HCT116 (cell line): ENCODE results near the gene SFXN5. TPM values are rescaled to one million over a fixed set of nuclear protein-coding genes. Genes with fewer than 3 reads are reported as not detected.

Experiments used
- ATAC-seq: fragments of 200-7000 bp; cut with Tn5 transposase; 2 replicates; pipeline ENCODE4 v1.9.1; 2020; ENCODE audit warnings: mild to moderate bottlenecking, moderate library complexity
- BruUV-seq: library from RNA; stranded (reverse); fragments of 400-500 nt; replicated peaks from 2 replicates; lab custom pipeline; 2021; lab: Mats Ljungman, UMichigan
- CTCF ChIA-PET: fragments of 300-600 bp; sonication (Branson Sonifier 250); formaldehyde crosslinking; loops from one replicate; lab custom pipeline; 2021; ENCODE audit warnings: antibody characterized with exemption; lab: Charles Lee
- POLR2A ChIA-PET: fragments of 300-600, 350-600 bp; sonication (Branson Sonifier 250); formaldehyde crosslinking; loops from one replicate; lab custom pipeline; 2021; ENCODE audit warnings: antibody characterized with exemption; lab: Charles Lee
- RAD21 ChIA-PET, 2 experiments: fragments of 300-600 bp; sonication (Branson Sonifier 250); formaldehyde crosslinking; loops; one replicate each; lab custom pipeline; 2023; ENCODE audit warnings: low total read pairs in 2 of 2; ENCODE audit not compliant: uncharacterized antibody in 2 of 2, unreplicated experiment in 2 of 2, low non-redundant PET in 1 of 2; lab: Charles Lee
- DNase-seq: peaks from one replicate; pipeline ENCODE4 v3.0.0-alpha.2; 2010; ENCODE audit warnings: low read depth, low spot score
- H2AFZ ChIP-seq: fragments of 200-600 bp; shearing (Covaris generic), sonication (generic); 2 replicates; pipeline ENCODE4 v1.6.1; 2017; ENCODE audit warnings: low read depth, mixed run types, mixed read lengths, antibody characterized with exemption, low read length; ENCODE audit not compliant: poor library complexity, severe bottlenecking
- H3K27ac ChIP-seq: 2 replicates; pipeline ENCODE4 v1.5.1; 2012; ENCODE audit warnings: low read depth, low read length
- H3K27me3 ChIP-seq: fragments of 200-600 bp; sonication (generic); 2 replicates; pipeline ENCODE4 v1.6.1; 2016; ENCODE audit warnings: mixed run types, low read length, mixed read lengths; ENCODE audit not compliant: insufficient read depth
- H3K36me3 ChIP-seq, 2 experiments: fragments of 200-500 bp in 1 of 2; fragments of 200-600 bp in 1 of 2; sonication (Bioruptor generic) in 1 of 2; sonication (generic) in 1 of 2; 2 replicates each; pipeline versions ENCODE4 v1.5.1 to v1.6.1; 2014 to 2016; ENCODE audit warnings: low read length in 2 of 2, inconsistent platforms in 1 of 2, mixed read lengths in 1 of 2, mixed run types in 1 of 2; ENCODE audit not compliant: insufficient read depth in 2 of 2, control insufficient read depth in 1 of 2
- H3K4me1 ChIP-seq, 2 experiments: fragments of 200-600 bp in 1 of 2; sonication (generic) in 1 of 2; 2 replicates each; pipeline versions ENCODE4 v1.5.1 to v1.6.1; 2012 to 2017; ENCODE audit warnings: low read length in 2 of 2, inconsistent platforms in 1 of 2, mild to moderate bottlenecking in 1 of 2, mixed read lengths in 1 of 2, mixed run types in 1 of 2, moderate library complexity in 1 of 2; ENCODE audit not compliant: insufficient read depth in 2 of 2, control insufficient read depth in 1 of 2
- H3K4me2 ChIP-seq: fragments of 200-600 bp; sonication (generic); 2 replicates; pipeline ENCODE4 v1.6.1; 2017; ENCODE audit warnings: mixed run types, low read length, mixed read lengths
- H3K4me3 ChIP-seq, 2 experiments: fragments of 200-600 bp in 1 of 2; sonication (generic) in 1 of 2; replicated peaks in 1 of 2; 2 replicates each; pipeline ENCODE4 v1.5.1; 2011 to 2016; ENCODE audit warnings: low read length in 2 of 2, control low read depth in 1 of 2, low read depth in 1 of 2, mild to moderate bottlenecking in 1 of 2, mixed read lengths in 1 of 2, mixed run types in 1 of 2
- H3K79me2 ChIP-seq: fragments of 200-600 bp; sonication (generic); 2 replicates; pipeline ENCODE4 v1.6.1; 2017; ENCODE audit warnings: mild to moderate bottlenecking, mixed run types, low read length, moderate library complexity, mixed read lengths; ENCODE audit not compliant: insufficient read depth
- H3K9ac ChIP-seq: fragments of 200-600 bp; sonication (generic); 2 replicates; pipeline ENCODE4 v1.6.1; 2016; ENCODE audit warnings: low read length, mixed read lengths
- H3K9me2 ChIP-seq: fragments of 200-600 bp; sonication (generic), shearing (Covaris generic); 2 replicates; pipeline ENCODE4 v1.6.1; 2017; ENCODE audit warnings: mixed run types, mild to moderate bottlenecking, moderate library complexity; ENCODE audit not compliant: insufficient read depth
- H3K9me3 ChIP-seq, 2 experiments: fragments of 200-500 bp in 1 of 2; fragments of 200-600 bp in 1 of 2; sonication (Bioruptor generic) in 1 of 2; sonication (generic) in 1 of 2; 2 replicates each; pipeline ENCODE4 v1.6.1; 2014 to 2017; ENCODE audit warnings: low read length in 2 of 2, mixed read lengths in 2 of 2, inconsistent platforms in 1 of 2, low read depth in 1 of 2, mild to moderate bottlenecking in 1 of 2, mixed run types in 1 of 2, moderate library complexity in 1 of 2; ENCODE audit not compliant: control insufficient read depth in 1 of 2, insufficient read depth in 1 of 2
- H4K20me1 ChIP-seq: fragments of 200-600 bp; sonication (generic), shearing (Covaris generic); 2 replicates; pipeline ENCODE4 v1.6.1; 2017; ENCODE audit warnings: mixed run types, mild to moderate bottlenecking, moderate library complexity; ENCODE audit not compliant: insufficient read depth
- CBX3 ChIP-seq: IDR thresholded peaks from 2 replicates; pipeline ENCODE4 v1.6.1; 2012; ENCODE audit warnings: low read depth
- CEBPB ChIP-seq: IDR thresholded peaks from 2 replicates; pipeline ENCODE4 v1.6.1; 2012; ENCODE audit warnings: low read depth
- ELF1 ChIP-seq: IDR thresholded peaks from 2 replicates; pipeline ENCODE4 v1.6.1; 2012; ENCODE audit warnings: low read depth, borderline replicate concordance
- POLR2A ChIP-seq: IDR thresholded peaks from 2 replicates; pipeline ENCODE4 v1.7.0; 2011; ENCODE audit warnings: borderline replicate concordance; ENCODE audit not compliant: insufficient read depth, insufficient read length; ENCODE audit errors: extremely low read depth
- RAD21 ChIP-seq: IDR thresholded peaks from 2 replicates; pipeline ENCODE4 v1.6.1; 2012; ENCODE audit warnings: low read depth, mild to moderate bottlenecking
- SIN3A ChIP-seq: IDR thresholded peaks from 2 replicates; pipeline ENCODE4 v1.6.1; 2012; ENCODE audit warnings: low read depth
- SP1 ChIP-seq: IDR thresholded peaks from 2 replicates; pipeline ENCODE4 v1.6.1; 2012; ENCODE audit warnings: low read depth
- YY1 ChIP-seq: IDR thresholded peaks from 2 replicates; pipeline ENCODE4 v1.6.1; 2011; ENCODE audit warnings: low read length, low read depth, moderate library complexity, mild to moderate bottlenecking; ENCODE audit not compliant: insufficient replicate concordance; ENCODE audit errors: extremely low read depth
- ZNF274 ChIP-seq: fragments of 200-500 bp; sonication (Bioruptor generic); IDR thresholded peaks from 2 replicates; pipeline ENCODE4 v1.6.1; 2014; ENCODE audit warnings: mild to moderate bottlenecking, low read depth, low read length, inconsistent platforms
- intact Hi-C: fragments of 100-400 bp; cut with micrococcal nuclease; formaldehyde crosslinking; loops from 2 replicates; pipeline ENCODE4 v1.10.0; 2022
- total RNA-seq: library from RNA; stranded (reverse); gene quantifications from one replicate; pipeline ENCODE4 v1.2.1, GENCODE V29; 2021; ENCODE audit not compliant: unreplicated experiment
- TF ChIP-seq, protein P1 (sequence below): IDR thresholded peaks from 2 replicates; pipeline ENCODE4 v1.6.1; 2011; ENCODE audit warnings: mild to moderate bottlenecking, low read length, moderate library complexity; ENCODE audit not compliant: insufficient replicate concordance; ENCODE audit errors: extremely low read depth
- TF ChIP-seq, protein P2 (sequence below), 3 experiments: fragments of 200-600 bp in 1 of 3; sonication (generic) in 1 of 3; IDR thresholded peaks in 2 of 3; conservative IDR thresholded peaks in 1 of 3; 2 replicates each; pipeline ENCODE4 v1.5.1; 2012 to 2017; ENCODE audit warnings: low read depth in 2 of 3, low read length in 2 of 3, antibody characterized with exemption in 1 of 3, borderline replicate concordance in 1 of 3, control low read depth in 1 of 3, mild to moderate bottlenecking in 1 of 3, mixed read lengths in 1 of 3, mixed run types in 1 of 3, moderate library complexity in 1 of 3; ENCODE audit not compliant: insufficient read depth in 1 of 3
- TF ChIP-seq, protein P3 (sequence below): IDR thresholded peaks from 2 replicates; pipeline ENCODE4 v1.6.1; 2012

SFXN5 gene
- total RNA-seq, 1 experiment from 2014 or later = 10.0 TPM

DNA sequence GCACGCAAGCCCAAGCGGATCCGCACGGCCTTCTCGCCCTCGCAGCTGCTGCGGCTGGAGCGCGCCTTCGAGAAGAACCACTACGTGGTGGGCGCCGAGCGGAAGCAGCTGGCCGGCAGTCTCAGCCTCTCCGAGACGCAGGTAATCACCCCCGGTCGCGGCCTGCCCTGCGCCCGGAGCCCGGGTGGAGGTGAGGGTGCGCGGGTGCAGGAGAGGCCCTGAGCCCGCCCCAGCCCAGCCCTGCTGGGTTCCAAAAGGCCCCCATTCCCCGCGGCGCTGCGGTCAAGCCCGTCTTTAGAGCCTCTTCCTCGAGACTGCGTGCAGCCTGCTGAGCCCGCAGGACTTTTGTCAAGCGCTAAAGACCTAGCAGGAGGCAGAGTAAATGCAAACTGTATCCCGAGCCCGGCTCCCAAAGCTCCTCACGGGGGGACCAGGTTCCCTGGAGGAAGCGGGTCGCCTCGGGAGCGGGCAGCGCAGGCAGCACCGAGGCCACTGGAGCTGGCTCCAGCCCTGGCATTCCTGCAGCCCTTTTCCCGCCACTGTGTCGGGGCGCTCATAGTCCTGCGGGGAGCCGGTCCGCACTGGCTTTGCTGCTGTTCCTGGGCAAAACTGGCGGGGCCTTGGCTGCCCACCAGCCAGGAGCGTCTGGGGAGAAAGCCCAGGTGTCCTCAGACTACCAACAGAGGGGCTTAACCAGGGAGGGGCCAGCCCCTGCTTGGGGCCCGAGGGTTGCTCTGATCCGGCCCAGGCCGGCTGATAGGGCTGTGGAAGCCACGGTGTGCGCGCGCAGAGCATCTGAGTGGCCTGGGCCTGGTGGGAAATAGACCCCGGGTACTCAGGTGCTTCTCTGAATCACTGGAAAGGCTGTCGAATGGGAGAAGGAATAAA, 146.9 kb downstream of the SFXN5 start:
- no TSS peak for BruUV-seq
- intact Hi-C loops = no loop called here
- H3K9me2 ChIP-seq = no peaks in the 10 kb centered on the region
- no peaks in the 10 kb centered on the region for H3K36me3 ChIP-seq
- H3K4me1 ChIP-seq = no peaks in the 10 kb centered on the region
- DNase-seq (no peak), ATAC-seq (no peak)
- H4K20me1 ChIP-seq = no peaks in the 10 kb centered on the region
- no peaks in the 10 kb centered on the region for H3K27me3 ChIP-seq
- RAD21 ChIA-PET = no interaction called here
- no peak overlapping the region for H2AFZ ChIP-seq
- no peak overlapping the region for H3K4me3 ChIP-seq
- no peaks in the 10 kb centered on the region for H3K79me2 ChIP-seq
- H3K9me3 ChIP-seq = no peaks in the 10 kb centered on the region
- POLR2A ChIA-PET = no interaction called here
- TF ChIP-seq, protein P1, sequence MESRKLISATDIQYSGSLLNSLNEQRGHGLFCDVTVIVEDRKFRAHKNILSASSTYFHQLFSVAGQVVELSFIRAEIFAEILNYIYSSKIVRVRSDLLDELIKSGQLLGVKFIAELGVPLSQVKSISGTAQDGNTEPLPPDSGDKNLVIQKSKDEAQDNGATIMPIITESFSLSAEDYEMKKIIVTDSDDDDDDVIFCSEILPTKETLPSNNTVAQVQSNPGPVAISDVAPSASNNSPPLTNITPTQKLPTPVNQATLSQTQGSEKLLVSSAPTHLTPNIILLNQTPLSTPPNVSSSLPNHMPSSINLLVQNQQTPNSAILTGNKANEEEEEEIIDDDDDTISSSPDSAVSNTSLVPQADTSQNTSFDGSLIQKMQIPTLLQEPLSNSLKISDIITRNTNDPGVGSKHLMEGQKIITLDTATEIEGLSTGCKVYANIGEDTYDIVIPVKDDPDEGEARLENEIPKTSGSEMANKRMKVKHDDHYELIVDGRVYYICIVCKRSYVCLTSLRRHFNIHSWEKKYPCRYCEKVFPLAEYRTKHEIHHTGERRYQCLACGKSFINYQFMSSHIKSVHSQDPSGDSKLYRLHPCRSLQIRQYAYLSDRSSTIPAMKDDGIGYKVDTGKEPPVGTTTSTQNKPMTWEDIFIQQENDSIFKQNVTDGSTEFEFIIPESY = no peak
- TF ChIP-seq POLR2A (no peak), CEBPB (no peak), YY1 (no peak), CBX3 (no peak), SP1 (no peak), RAD21 (no peak), ZNF274 (no peak), SIN3A (no peak), ELF1 (no peak)
- TF ChIP-seq, protein P2, sequence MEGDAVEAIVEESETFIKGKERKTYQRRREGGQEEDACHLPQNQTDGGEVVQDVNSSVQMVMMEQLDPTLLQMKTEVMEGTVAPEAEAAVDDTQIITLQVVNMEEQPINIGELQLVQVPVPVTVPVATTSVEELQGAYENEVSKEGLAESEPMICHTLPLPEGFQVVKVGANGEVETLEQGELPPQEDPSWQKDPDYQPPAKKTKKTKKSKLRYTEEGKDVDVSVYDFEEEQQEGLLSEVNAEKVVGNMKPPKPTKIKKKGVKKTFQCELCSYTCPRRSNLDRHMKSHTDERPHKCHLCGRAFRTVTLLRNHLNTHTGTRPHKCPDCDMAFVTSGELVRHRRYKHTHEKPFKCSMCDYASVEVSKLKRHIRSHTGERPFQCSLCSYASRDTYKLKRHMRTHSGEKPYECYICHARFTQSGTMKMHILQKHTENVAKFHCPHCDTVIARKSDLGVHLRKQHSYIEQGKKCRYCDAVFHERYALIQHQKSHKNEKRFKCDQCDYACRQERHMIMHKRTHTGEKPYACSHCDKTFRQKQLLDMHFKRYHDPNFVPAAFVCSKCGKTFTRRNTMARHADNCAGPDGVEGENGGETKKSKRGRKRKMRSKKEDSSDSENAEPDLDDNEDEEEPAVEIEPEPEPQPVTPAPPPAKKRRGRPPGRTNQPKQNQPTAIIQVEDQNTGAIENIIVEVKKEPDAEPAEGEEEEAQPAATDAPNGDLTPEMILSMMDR (IDR thresholded peaks at IDR 0.05 in 2 of 3, conservative IDR thresholded peaks at IDR 0.05 in 1 of 3; ENCODE audit: borderline replicate concordance in 1 of 3, insufficient read depth in 1 of 3, low read depth in 2 of 3, low read length in 2 of 3) = no peak
- TF ChIP-seq, protein P3, sequence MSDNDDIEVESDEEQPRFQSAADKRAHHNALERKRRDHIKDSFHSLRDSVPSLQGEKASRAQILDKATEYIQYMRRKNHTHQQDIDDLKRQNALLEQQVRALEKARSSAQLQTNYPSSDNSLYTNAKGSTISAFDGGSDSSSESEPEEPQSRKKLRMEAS = no peak
- H3K9ac ChIP-seq = no peak overlapping the region
- H3K27ac ChIP-seq = no peak overlapping the region
- H3K4me2 ChIP-seq = no peak overlapping the region
- CTCF ChIA-PET = no interaction called here
